Peyer's patch (tissue), 4 donors: ENCODE data around the gene USH1C.

Source experiments
- POLR2A ChIP-seq, 2 donors: fragments of 450-650 bp; IDR thresholded peaks; one replicate each; pipeline ENCODE4 v1.5.1; 2017; ENCODE audit warnings: antibody characterized with exemption in 2 of 2, mild to moderate bottlenecking in 2 of 2, moderate library complexity in 2 of 2
- TF ChIP-seq, protein P1 (sequence below), 6 experiments: fragments of 450-650 bp in 4 of 6; fragments of 200-600 bp in 2 of 6; sonication (generic) in 1 of 6; IDR thresholded peaks; one replicate each; pipeline ENCODE4 v1.5.1; 2017 to 2019; ENCODE audit warnings: antibody characterized with exemption in 6 of 6, mild to moderate bottlenecking in 3 of 6, moderate library complexity in 1 of 6

DNA sequence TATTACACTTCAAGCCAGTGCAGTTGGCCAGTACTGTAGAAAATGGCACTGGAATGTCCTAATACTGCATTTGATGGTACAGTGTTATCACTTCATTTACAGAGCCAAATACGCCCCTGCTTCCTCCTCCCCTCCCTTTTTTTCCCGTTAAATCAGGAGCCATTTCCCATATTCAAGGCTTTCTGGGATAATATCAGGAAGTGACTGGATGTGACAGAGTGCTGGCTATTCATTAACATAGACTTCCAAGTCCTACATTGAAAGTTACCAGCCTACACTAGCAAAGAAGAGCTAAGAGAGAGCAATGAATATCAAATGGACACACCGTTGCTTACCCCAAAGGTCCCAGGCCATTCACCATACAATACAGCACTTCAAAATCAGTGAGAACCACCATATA lies 35.4 kb downstream of the USH1C start:
- no peak for TF ChIP-seq POLR2A (IDR thresholded peaks at IDR 0.05)
- TF ChIP-seq, protein P1, sequence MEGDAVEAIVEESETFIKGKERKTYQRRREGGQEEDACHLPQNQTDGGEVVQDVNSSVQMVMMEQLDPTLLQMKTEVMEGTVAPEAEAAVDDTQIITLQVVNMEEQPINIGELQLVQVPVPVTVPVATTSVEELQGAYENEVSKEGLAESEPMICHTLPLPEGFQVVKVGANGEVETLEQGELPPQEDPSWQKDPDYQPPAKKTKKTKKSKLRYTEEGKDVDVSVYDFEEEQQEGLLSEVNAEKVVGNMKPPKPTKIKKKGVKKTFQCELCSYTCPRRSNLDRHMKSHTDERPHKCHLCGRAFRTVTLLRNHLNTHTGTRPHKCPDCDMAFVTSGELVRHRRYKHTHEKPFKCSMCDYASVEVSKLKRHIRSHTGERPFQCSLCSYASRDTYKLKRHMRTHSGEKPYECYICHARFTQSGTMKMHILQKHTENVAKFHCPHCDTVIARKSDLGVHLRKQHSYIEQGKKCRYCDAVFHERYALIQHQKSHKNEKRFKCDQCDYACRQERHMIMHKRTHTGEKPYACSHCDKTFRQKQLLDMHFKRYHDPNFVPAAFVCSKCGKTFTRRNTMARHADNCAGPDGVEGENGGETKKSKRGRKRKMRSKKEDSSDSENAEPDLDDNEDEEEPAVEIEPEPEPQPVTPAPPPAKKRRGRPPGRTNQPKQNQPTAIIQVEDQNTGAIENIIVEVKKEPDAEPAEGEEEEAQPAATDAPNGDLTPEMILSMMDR (IDR thresholded peaks at IDR 0.05), result no peak
